AG20443 (cell line): ENCODE data around the gene GOPC.
"Not testable (repeated sequence)": the region's sequence is repeated elsewhere in the genome, so short reads cannot be mapped to it uniquely, and the experiment has no call there.

Source experiments
- DNase-seq: peaks from one replicate; pipeline ENCODE4 v3.0.0; 2012; ENCODE audit warnings: low spot score, mixed read lengths

Gene GOPC

GRCh38 chr6:117548797-117549301 lies 53.5 kb downstream of the GOPC start:
- DNase-seq, result peak; percentile 27

GRCh38 chr6:117547688-117548621 lies 54.4 kb downstream of the GOPC start:
- peak; percentile 57 for DNase-seq

- DNase-seq, result no peak
Measured at GRCh38 chr6:117546674-117547073, 55.6 kb downstream of the GOPC start.

- no peak for DNase-seq
Measured at GRCh38 chr6:117545161-117545595, 57.1 kb downstream of the GOPC start.

- DNase-seq, result no peak
Measured at GRCh38 chr6:117544716-117545115, 57.6 kb downstream of the GOPC start.

GRCh38 chr6:117542493-117542892 lies 59.8 kb downstream of the GOPC start:
- no peak for DNase-seq

GRCh38 chr6:117540670-117541069 lies 61.6 kb downstream of the GOPC start:
- DNase-seq, result no peak

- DNase-seq, result no peak
Measured at GRCh38 chr6:117538615-117539014, 63.7 kb downstream of the GOPC start.

GRCh38 chr6:117536317-117536716 lies 66.0 kb downstream of the GOPC start:
- DNase-seq, result no peak

- DNase-seq, result no peak
Measured at GRCh38 chr6:117534974-117535373, 67.3 kb downstream of the GOPC start.

- no peak for DNase-seq
Measured at GRCh38 chr6:117533775-117534174, 68.5 kb downstream of the GOPC start.

- DNase-seq, result no peak
Measured at GRCh38 chr6:117531809-117532725, 70.2 kb downstream of the GOPC start.

- no peak for DNase-seq
Measured at GRCh38 chr6:117531346-117531745, 71.0 kb downstream of the GOPC start.

- peak; percentile 30 for DNase-seq
Measured at GRCh38 chr6:117530467-117531242, 71.7 kb downstream of the GOPC start.

GRCh38 chr6:117525607-117526006 lies 76.7 kb downstream of the GOPC start:
- no peak for DNase-seq

GRCh38 chr6:117521791-117522502 lies 80.4 kb downstream of the GOPC start:
- no peak for DNase-seq

GRCh38 chr6:117520603-117521395 lies 81.5 kb downstream of the GOPC start:
- DNase-seq, result no peak

GRCh38 chr6:117518870-117519269 lies 83.4 kb downstream of the GOPC start:
- no peak for DNase-seq

- not testable (repeated sequence) for DNase-seq
Measured at GRCh38 chr6:117517995-117518394, 84.3 kb downstream of the GOPC start.

- no peak for DNase-seq
Measured at GRCh38 chr6:117515326-117515725, 87.0 kb downstream of the GOPC start.
